T-helper 2 cell (primary cell): ENCODE measurements around the gene P3H4.
"Not testable (repeated sequence)": the region's sequence is repeated elsewhere in the genome, so short reads cannot be mapped to it uniquely, and the experiment has no call there.

Experiments
- DNase-seq, 5 experiments: peaks; one replicate each; pipeline versions ENCODE4 v3.0.0 to v3.0.0-alpha.2; 2012 to 2022
- total RNA-seq, 2 donors: gene quantifications; one replicate each; lab custom pipeline; 2026; lab: John Stamatoyannopoulos, UW

P3H4 gene
- total RNA-seq, result 2.8 to 4.4 reads per million in 2 donors

GRCh38 chr17:41811549-41812380, at the start of gene P3H4:
Gene P3H4 (minus strand): TSS chr17:41811949. CDS start chr17:41811915, 34 bp downstream.
- peak; percentile 46 to 81 (median 62) for DNase-seq

- no peak for DNase-seq
These were observed 48.6 kb upstream of the P3H4 start for GRCh38 chr17:41860254-41860931.

- not testable (repeated sequence) for DNase-seq
These were observed 39.6 kb upstream of the P3H4 start for GRCh38 chr17:41851382-41851781.

DNA sequence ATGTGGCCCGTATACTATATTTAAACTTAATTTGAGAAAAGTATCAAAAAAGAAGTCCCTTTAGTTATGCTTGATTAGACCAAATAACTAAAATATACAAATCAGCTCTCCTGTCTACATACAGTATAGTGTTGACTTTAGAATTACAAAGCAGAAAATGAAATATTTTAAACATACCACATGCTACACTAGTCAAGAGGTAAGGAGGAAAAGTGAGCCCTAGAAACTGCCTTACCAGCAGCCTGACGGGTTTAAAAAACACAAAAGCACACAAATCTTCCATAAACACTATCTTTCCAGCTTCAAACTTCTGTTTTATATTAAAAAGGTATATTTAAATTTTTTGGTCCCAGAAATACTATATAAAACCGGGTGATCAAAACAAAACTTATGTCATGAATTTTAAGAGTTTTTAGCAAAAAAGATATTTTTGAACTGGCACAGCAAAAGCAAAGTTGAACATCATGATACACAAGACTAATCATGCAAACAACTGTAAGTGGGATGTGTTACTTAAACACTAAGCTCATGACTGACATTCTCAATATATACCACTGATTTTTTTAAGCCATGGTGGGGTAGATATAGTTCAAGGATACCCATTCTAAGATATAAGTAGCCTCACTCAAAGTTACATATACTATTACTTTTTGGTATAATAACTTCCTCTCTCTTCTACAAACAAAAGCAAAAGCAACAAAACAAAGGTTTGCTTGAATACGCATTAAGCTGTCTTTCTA, 37.7 kb upstream of the P3H4 start:
- no peak for DNase-seq

- no peak for DNase-seq
These were observed 37.0 kb upstream of the P3H4 start for GRCh38 chr17:41848788-41849187.

GRCh38 chr17:41844971-41845370, 33.2 kb upstream of the P3H4 start:
- DNase-seq, result no peak

DNA sequence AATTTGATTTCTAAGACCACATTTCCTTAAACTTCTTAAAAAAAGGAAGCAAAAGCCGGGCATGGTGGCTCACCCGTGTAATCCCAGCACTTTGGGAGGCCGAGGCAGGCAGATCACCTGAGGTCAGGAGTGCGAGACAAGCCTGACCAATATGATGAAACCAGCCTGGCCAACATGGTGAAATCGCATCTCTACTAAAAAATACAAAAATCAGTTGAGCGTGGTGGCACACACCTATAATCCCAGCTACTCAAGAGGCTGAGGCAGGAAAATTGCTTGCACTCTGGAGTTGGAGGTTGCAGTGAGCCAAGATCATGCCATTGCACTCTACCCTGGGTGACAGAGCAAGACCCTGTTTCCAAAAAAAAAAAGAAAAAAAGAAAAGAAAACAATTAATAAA, 29.0 kb upstream of the P3H4 start:
- DNase-seq, result not testable (repeated sequence)

DNA sequence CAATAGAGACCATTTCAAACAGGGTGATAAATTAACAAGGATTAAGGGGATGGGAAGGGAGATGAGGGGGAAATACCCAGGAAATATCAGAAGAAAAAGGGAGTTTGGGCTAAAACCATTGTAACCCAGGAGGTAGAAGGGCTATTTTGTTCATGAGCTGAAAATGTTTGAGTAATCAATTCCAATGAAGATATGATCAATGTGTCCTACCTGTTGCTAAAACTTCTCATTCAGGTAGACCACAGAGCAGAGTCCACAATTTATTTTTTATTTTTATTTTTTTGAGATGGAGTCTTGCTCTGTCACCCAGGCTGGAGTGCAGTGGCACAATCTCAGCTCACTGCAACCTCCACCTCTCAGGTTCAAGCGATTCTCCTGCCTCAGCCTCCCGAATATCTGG, 27.7 kb upstream of the P3H4 start:
- DNase-seq, result not testable (repeated sequence)

- no peak for DNase-seq
These were observed 26.2 kb upstream of the P3H4 start, which contains the start of gene KLHL10 for GRCh38 chr17:41837761-41838538. Gene KLHL10 (plus strand): TSS chr17:41837825. CDS start chr17:41837933, 108 bp downstream.

DNA sequence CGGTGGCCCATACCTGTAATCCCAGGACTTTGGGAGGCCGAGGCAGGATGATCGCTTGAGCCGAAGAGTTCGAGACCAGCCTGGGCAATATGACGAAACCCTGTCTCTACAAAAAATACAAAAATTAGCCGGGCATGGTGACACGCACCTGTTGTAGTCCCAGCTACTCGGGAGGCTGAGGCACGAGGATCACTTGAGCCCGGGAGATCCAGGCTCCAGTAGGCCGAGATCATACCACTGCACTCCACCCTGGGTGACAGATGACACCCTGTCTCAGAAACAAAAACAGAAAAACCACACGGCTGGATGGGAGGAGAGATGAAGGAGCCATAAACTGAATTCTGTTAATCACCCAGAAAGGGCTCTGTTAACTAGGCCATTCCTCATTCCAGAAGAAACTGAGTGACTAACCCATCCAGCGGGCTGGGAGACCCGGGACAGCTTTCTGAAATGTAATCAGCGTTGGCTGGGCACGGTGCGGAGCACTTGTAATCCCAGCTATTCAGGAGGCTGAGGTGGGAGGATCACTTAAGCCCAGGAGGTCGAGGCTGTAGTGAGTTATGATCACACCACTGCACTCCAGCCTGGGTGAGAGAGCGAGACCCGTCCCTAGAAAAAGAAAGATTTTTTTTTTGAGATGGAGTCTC, 24.9 kb upstream of the P3H4 start:
- peak in 1 of 5 experiments; percentile 15 for DNase-seq

GRCh38 chr17:41835800-41836549, 24.2 kb upstream of the P3H4 start, which contains the start of gene NT5C3B:
Gene NT5C3B (minus strand): TSS chr17:41836232. CDS start chr17:41836193, 39 bp downstream.
- DNase-seq, result peak in 3 of 5 experiments; percentile 19 to 73 (median 48)

DNA sequence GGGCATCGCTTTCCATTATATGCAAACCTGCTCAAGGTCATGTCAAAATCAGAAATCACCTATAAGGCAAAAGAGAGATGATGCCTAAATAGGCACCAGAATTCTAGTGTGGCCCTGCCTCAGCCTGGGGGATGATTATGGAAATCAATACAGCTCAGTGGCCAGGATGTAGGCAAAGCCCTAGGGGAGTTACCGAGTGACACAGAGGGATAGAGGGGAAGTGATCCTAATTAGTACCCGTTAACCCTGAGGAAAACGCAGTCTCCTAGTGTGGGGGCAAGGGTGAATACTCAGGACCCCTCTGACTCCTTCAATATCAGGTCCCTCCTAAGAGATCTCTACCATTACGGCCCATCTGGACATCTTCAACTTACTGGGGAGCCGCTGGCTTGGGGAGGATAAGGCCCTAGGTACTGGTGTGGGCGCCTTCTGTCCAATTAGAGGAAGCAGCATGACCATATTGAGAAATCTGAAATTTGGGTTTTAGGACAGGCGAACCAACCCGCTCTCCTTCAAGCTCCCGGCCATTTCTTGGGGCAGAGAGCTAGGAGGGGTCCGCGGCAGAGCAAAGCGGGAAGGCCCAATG, 23.6 kb upstream of the P3H4 start:
- no peak for DNase-seq

DNA sequence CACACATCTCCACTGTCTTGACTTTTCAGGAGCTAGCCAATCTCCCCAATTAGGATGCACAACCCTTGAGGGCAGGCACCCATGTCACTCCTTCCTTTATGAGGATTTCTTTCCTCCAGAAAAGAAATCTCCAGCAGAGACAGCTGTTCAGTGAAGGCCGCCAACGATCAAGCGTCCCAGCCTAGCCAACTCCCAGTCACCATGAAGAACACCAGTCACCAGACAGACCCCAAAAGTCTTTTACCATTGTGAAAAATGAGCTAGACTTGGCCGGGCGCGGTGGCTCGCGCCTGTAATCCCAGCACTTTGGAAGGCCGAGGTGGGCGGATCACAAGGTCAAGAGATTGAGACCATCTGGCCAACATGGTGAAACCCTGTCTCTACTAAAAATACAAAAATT, 18.2 kb upstream of the P3H4 start:
- not testable (repeated sequence) for DNase-seq

DNA sequence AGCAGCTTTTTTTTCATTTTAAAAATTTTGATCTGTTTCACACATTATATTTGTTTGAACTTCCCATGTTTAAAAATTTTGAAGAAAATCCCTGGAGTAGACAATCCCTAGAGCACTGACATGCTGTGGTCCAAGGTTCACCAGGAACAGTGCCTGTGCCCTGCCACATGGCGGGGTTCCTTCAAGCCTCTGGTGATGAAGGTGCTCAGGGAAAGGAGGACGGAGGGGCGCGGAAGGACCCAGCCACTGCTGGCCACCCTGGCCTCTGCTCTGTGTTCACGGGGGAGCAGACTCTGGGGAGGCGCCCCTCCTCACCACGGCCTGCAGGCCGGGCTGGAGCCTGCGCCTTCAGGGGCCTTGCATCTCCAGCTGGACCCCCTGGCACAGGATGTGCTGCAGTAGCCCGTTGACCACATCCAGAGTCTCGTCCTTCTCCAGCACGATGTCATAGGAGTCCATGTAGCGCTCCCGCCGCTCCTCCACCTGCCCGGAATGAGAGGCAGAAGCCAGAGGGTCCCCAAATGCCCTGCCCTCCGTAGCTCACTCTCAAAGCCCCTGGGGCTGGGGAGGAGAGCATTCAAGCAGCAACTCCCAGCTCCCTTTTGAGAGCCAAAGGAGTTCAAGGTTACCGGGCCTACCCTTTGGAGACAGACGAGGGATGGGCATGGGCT, 13.6 kb upstream of the P3H4 start:
- DNase-seq, result no peak

DNA sequence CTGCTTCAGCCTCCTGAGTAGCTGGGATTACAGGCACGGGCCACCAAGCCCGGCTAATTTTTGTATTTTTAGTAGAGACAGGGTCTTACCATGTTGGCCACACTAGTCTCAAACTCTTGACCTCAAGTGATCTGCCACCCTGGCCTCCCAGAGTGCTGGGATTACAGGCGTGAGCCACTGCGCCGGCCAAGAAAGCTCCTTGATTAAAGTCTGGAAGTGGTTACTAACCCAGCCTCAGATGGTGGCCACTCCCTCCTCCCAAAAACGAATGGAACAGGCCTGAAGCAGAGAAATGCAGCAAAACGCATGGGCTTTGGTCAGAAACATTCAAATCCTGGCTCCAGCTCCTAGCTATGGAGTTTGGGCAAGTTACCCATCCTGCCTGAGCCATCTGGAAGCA, 12.3 kb upstream of the P3H4 start:
- no peak for DNase-seq

DNA sequence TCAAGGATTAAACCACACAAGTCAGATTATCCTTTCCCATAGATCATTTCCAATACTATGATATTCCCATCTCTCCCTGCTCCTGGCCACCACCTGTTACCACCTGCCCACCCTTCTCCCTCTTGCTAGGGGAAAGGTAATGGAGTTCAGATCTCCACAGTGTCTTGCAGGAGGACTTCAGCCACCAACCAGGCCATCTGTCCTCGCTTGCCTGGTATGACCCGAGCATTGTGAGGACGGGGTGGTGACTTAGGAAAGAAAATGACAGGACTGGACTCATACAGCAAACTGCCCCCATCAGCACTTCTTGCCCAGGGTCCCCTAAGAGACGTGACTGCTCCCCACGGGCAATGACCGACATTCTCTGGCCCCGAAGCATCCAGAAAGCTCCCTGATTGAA, 11.8 kb upstream of the P3H4 start:
- DNase-seq, result no peak

GRCh38 chr17:41823141-41823524, 11.4 kb upstream of the P3H4 start:
- no peak for DNase-seq

DNA sequence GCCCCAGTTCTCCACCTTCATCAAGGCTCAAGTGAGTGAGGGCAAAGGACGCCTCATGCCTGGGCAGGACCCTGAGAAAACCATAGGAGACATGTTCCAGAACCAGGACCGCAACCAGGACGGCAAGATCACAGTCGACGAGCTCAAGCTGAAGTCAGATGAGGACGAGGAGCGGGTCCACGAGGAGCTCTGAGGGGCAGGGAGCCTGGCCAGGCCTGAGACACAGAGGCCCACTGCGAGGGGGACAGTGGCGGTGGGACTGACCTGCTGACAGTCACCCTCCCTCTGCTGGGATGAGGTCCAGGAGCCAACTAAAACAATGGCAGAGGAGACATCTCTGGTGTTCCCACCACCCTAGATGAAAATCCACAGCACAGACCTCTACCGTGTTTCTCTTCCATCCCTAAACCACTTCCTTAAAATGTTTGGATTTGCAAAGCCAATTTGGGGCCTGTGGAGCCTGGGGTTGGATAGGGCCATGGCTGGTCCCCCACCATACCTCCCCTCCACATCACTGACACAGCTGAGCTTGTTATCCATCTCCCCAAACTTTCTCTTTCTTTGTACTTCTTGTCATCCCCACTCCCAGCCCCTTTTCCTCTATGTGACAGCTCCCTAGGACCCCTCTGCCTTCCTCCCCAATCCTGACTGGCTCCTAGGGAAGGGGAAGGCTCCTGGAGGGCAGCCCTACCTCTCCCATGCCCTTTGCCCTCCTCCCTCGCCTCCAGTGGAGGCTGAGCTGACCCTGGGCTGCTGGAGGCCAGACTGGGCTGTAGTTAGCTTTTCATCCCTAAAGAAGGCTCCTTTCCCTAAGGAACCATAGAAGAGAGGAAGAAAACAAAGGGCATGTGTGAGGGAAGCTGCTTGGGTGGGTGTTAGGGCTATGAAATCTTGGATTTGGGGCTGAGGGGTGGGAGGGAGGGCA, 10.7 kb upstream of the P3H4 start:
- DNase-seq, result no peak

- no peak for DNase-seq
These were observed 10.0 kb upstream of the P3H4 start for GRCh38 chr17:41821776-41822175.
